Islet precursor cell (in vitro differentiated cells): ENCODE measurements around the gene FLT1.

Experiments used
- DNase-seq: peaks from one replicate; pipeline ENCODE4 v3.0.0-alpha.2; 2018

The FLT1 gene

DNA sequence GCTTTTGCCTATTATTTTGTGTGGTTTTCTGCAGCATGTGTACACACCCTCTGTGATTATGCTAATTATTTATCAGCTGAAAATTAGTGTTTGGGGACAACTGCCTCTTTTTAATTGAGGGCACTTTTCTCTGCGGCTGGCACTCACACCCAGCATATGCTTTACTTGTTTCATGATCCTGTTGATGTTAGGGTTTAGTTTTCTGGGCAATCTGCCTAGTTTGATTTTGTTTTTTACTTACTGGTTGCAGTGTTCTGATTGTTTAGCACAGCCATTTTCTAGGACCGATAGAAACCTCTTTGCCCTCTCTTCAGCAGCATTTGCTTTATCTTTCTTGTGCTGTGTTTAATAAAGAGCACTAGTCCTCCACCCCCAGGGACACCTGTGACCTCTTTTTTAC is 195.0 kb downstream of the FLT1 start:
- no peak for DNase-seq

DNA sequence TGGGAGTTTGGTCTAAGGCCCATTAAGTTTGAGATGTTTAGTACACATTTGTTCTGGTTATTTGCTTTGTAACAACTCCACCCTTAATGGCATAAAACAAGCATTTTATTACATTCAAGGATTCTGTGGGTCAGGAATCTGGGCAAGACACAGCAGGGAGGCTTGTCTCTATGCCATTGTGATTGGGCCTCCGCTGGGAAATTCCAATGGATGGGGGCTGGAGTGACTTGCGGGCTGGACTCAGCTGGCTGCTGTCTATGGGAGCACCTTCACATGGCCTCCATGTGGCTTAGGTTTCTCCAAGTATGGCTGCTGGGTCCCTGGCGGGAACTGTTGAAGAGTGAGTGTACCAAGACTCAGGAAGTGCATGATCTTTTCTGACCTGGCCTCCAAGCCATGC is 197.6 kb downstream of the FLT1 start:
- no peak for DNase-seq

DNA sequence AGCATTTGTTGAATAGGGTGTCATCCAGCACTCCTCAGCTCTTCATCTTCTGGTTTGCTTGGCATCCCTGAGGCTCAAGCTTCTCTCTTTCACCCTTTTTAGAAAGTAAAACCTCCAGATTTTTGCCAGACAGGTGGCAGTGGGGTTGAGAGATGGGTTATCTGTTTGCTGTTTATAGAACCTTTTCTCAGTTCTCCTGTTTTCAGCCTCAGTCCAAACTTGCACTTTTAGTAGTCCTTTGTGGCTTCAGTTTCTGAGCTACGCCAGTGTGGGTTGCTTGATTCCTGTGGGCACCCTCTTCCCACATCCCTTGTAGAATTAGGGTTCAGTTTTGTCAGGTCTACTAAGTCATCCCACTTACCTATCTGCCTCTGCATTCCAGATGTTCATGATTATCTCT is 208.7 kb downstream of the FLT1 start:
- no peak for DNase-seq

DNA sequence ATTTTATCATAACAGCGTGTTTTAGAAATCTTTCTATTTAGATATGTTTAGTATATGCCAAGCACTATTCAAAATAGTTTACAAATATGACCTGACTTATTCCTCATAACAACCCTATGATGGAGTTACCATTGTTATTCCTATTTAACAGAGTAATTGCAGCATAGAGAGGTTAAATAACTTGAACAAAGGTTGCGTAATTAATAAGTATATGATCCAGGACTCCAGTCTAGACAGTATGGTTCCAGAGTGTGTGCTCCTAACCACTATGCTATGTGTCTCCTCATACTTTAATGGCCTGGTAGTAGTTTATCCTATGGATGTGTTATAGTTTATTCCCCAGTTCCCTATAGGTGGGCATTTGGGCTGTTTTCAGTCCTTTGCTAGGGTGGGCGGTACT is 211.3 kb downstream of the FLT1 start:
- DNase-seq, result no peak

DNA sequence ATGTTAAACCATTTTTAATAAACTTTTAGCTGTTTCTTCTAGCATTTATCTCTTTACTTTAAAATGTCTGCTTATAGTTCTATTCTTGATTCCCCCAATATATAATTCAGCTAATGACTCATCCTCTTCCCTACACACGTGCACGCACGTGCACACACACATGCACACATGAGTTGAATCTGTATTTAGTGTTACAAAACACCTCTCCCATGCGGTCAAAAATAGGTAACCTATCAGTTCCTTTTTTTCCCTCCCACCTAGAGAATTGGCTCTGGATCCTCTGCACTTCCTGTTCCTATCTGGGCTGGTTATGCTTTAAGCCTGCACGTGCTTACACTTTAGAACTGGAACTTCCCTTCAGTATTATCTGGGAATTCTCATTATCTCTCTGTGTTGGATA is 212.5 kb downstream of the FLT1 start:
- no peak for DNase-seq

DNA sequence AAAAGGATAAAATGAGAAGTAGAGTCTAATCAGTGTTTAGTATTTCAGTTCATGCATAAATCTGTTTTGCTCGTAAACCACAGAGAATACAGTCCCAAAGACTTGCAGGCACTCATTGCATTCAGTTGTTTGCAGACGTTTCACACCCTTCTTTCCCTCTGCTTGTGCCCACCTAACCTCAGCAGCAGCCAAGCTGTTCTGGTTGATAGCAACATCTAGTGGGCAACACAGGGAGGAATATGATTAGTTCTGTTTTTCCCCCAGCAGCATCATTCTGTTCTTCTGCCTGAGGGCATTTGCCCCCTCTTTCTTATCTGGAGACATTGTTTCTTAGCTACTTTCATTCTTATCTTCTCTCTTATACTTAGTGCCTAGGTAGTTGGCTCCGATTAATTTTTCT is 221.0 kb downstream of the FLT1 start:
- no peak for DNase-seq

DNA sequence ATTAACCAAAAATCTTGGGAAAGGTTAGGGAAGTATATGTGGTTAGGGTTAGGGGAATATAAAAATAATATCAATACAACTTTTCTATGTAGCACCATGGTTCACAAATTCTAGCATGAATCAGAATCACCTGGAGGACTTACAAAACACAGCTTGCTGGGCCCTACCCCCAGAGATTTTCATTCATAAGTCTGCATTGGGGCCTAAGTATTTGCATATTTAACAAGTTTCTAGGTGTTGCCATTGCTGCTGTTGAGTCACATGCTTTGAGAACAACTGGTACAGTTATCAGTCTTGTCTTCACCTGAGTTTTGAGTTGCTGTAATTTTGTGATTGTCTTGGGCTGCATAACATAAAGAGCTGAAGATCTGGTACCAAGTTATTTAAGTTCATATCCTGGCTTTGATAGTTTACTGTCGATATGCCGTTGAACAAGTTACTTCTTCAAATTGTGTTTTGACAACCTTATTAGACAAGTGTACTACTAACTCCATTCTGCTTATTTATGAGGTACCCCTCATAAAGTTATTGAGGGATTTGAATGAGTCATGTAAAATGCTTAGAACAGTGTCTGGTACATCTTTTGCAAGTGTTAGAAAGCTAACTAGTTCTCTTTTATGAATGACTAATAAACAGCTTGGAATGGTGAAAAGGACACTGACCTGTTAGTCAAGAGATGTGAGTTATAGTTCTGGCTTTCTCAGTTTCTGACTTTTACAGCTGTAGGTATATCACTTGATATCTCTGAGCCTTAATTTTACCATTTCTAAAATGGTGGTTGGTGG is 223.7 kb downstream of the FLT1 start:
- no peak for DNase-seq

DNA sequence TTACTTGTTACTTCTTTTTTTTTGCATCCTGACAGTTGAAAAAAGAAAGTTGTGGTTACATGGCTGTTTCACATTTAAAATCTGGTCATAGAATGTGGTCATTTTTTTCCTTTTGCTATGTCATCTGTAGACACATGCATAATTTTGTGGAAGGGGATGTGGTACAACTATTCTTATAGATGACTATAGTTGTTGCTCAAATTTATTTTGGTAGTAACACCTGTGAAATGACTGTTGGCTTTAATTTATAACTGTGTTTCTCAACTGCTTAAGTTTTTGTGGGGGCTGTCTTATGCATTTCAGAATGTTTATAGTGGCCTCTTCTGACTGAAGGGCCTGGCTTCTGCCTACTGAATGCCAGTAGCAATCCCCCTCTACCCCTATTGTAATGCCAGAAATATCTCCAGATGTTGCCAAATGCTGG is 226.1 kb downstream of the FLT1 start:
- DNase-seq, result no peak

DNA sequence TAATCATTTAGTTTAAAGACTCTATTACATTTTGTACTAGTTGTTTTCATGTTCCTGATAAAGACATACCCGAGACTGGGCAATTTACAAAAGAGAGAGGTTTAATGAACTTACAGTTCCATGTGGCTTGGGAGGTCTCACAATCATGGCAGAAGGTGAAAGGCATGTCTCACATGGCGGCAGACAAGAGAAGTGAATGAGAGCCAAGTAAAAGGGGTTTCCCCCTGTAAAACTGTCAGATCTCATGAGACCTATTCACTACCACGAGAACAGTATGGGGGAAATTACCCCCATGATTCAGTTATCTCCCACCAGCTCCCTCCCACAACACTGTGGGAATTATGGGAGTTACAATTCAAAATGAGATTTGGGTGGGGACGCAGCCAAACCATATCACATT is 227.4 kb downstream of the FLT1 start:
- no peak for DNase-seq

DNA sequence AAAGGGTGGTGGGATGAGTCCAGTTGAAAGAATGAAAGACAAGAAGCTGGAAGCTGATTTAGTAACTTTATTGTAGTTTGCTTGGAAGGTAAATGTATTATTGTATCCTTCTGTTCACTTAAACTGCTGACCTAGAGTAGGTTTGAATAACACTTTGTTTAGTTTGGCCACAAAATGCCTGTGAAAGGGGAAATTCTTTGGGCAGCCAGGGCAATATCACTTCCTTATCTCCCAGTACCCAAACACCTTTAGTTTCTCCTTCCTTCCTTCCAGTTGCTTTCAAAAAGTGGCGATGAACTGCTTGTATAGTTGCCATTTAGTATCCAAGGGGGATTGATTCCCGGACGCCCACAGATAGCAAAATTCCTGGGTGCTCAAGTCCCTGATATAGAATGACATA is 236.5 kb downstream of the FLT1 start:
- no peak for DNase-seq

DNA sequence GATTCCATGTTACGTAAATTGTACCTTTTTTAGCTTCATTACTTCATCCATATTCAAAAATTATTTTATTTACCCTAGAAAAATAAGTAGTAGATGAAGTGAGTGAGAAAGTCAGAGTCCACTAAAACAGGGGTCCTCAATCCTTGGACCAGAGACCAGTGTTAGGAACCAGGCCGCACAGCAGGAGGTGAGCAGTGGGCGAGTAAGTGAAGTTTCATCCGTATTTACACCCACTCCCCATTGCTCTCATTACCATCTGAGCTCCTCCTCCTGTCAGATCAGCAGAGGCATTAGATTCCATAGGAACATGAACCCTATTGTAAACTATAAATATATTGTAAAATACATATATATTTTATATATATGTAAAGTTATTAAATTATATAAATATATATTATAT is 237.6 kb downstream of the FLT1 start:
- DNase-seq, result no peak

DNA sequence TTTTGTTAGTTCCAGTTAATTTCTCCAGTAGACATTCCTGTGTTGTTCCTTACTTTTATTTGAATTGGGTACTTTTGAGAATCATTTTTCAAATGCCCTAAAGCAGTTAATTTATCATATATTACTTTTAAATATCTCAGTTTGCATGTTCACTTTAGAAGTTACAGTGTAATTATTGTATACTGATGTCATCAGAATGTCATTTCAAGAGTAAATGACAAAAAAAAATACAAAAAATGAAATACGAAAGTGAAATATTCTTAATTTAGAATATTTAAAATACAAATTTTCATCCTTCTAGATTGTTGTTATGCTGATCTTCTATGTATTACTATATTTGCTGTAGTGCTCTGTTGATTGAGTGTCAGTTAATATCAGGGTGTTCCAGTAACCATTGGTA is 242.4 kb downstream of the FLT1 start:
- no peak for DNase-seq

DNA sequence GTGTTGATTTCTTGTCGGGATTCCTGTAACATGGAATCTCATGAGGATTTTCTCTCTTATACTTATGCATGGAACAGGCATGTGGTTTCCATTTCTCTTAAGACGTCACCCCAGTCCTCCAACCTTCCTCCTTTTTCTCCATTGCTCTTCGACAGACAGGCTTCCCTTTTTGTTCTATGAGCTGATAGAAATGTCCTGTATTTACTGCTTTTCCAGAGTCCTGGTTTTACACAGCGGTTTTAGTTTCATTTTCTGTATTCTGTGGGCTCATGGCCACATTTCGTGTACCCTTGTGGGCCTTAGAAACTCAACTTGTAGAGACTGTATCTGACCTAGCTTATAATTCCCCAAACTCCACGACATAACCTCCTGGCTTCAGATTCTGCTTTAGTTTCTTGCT is 243.5 kb downstream of the FLT1 start:
- no peak for DNase-seq

DNA sequence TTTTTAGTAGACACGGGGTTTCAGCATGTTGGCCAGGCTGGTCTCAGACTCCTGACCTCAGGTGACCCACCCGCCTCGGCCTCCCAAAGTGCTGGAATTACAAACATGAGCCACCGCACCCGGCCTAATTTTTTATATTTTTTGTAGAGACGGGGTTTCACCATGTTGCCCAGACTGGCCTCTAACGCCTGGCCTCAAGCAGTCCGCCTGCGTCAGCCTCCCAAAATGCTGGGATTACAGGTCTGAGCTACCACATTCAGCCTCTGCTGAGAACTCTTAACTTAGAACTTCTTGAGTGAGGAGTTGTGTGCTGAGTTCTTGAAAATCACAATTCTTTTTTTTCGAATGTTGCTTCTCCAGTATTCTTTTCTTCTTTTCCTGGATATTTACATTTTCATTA is 244.4 kb downstream of the FLT1 start:
- no peak for DNase-seq
